Measurements from ENCODE around the gene EEF1AKMT2.

EEF1AKMT2 gene

DNA sequence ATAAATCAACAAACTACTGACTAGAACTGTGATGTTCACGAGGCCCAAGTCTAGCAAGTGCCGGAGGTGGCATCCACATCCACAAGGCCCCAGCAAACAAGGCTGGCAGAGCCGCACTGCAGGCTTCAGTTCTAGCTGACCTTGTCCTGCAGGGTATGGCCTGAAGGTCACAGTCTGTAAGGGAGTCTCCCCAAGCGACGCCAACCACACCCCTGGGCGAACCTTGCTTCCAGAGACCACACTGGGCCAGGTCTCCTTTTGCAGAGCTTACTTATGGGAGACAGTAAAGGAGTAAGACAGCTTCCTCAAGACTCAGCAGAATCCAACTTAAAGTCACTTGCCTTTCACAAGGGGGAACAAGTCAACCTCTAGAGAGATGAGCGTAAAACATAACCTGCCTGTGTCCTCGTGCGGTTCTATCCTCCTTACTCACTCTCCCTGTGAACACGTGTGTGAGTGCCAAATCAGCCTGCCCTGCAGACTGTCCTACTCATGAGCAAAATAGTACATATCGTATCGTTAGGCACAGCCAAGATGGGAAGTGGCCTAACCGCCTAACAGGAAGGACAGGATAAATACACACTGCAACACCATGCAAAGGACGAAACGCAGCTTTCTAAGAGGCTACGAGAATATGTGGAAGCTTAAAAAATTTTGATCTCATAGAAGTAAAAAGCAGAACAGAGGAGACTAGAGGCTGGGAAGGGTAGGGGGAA is 70.2 kb downstream of the EEF1AKMT2 start:
- POLR2A ChIA-PET: no interaction called here
- TF ChIP-seq, protein P1, sequence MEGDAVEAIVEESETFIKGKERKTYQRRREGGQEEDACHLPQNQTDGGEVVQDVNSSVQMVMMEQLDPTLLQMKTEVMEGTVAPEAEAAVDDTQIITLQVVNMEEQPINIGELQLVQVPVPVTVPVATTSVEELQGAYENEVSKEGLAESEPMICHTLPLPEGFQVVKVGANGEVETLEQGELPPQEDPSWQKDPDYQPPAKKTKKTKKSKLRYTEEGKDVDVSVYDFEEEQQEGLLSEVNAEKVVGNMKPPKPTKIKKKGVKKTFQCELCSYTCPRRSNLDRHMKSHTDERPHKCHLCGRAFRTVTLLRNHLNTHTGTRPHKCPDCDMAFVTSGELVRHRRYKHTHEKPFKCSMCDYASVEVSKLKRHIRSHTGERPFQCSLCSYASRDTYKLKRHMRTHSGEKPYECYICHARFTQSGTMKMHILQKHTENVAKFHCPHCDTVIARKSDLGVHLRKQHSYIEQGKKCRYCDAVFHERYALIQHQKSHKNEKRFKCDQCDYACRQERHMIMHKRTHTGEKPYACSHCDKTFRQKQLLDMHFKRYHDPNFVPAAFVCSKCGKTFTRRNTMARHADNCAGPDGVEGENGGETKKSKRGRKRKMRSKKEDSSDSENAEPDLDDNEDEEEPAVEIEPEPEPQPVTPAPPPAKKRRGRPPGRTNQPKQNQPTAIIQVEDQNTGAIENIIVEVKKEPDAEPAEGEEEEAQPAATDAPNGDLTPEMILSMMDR (IDR thresholded peaks at IDR 0.05; ENCODE audit: control extremely low read depth, extremely low read depth, low read depth, missing control alignments): no peak
- CTCF ChIA-PET: interaction anchor here (1.0 to 8.9 kb wide), 5 partner anchors 9 to 21 kb away, joined by 3 to 86 read pairs (median 13); no protein-coding TSS in a partner anchor
- DNase-seq (ENCODE audit: extremely low spot score): no peak

DNA sequence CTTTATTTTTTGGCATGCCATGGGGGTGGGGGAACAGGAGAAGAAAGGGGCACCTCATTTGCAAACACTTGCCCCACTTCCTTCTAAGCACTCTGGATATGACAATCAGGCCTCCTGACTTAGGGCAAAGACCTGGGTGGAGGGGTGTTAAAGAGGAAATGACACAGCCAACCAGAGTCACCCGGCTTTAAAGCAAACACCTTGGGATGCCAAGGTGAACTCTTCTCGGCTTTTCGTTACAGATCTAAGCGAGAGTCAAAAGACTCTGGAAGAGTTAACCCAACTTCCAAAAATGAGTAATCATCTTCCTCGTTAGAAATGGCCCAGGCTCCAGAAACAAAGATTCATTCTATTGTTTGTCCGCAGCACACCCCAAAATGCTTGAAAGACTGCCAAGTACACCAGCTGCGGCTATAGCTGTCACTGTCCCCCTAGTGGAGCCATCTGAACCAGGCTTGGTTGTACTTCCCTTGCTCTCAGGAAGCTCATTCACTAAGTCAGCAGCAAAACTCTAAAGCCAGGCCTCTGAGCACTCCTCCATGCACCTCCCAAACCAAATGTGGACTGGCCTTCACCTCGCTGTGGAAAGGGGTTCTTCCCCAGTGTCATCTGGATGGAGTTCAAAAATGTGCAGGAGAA is 72.4 kb downstream of the EEF1AKMT2 start:
- DNase-seq (ENCODE audit: extremely low spot score): peak; percentile 67
- TF ChIP-seq, protein P1 (IDR thresholded peaks at IDR 0.05; ENCODE audit: control extremely low read depth, extremely low read depth, low read depth, missing control alignments): peak; percentile 48
- ChIA-PET POLR2A (interaction anchor here (1.2 kb wide), 1 partner anchor 22 kb away, joined by 4 read pairs; no protein-coding TSS in a partner anchor), CTCF (interaction anchor here (1.0 to 8.9 kb wide), 18 partner anchors 12 to 184 kb away, joined by 3 to 86 read pairs (median 6); no protein-coding TSS in a partner anchor)

DNA sequence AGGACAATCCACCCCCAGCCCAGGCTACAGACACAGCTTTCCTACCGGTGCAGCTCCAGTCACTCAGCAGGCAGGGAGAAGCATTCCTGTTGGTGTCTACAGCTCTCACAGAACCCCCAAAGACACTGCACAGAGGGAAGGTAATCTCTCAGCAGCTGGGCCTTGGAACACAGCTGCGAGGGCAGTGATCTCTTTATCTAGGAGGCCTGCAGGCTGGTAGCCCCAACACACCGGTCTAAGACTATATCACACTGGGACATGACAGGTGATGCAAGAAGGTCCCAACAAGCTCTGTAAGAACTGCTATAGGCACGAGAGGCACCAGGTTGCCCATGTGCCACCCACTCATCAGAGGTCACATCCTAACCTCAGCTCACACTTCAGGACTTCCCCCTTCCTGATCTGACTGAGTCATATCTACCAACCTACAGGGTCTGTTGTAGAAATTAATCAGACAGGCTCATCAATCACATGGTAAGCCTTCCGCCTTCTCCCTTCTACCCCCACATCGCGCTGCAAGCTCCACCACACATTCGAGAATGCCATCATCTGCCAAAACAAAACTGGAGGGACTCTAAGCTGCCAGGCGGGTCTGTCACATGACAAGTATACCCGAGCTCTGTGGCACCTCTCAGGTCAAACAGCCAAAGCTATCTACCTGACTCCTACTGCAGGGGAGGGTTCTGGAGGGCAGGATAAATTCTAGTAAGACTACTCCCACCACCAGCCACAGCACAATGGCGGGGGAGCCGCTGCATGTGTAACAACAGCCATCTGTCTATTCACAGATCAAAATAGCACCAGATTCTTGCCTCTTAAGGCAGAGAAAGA is 73.6 kb downstream of the EEF1AKMT2 start:
- ChIA-PET POLR2A (interaction anchor here (1.2 kb wide), 1 partner anchor 23 kb away, joined by 4 read pairs; no protein-coding TSS in a partner anchor), CTCF (interaction anchor here (0.8 to 8.9 kb wide), 22 partner anchors 12 to 188 kb away, joined by 3 to 86 read pairs (median 4); no protein-coding TSS in a partner anchor)
- TF ChIP-seq, protein P1 (IDR thresholded peaks at IDR 0.05; ENCODE audit: control extremely low read depth, extremely low read depth, low read depth, missing control alignments): no peak
- DNase-seq (ENCODE audit: extremely low spot score): peak; percentile 60

DNA sequence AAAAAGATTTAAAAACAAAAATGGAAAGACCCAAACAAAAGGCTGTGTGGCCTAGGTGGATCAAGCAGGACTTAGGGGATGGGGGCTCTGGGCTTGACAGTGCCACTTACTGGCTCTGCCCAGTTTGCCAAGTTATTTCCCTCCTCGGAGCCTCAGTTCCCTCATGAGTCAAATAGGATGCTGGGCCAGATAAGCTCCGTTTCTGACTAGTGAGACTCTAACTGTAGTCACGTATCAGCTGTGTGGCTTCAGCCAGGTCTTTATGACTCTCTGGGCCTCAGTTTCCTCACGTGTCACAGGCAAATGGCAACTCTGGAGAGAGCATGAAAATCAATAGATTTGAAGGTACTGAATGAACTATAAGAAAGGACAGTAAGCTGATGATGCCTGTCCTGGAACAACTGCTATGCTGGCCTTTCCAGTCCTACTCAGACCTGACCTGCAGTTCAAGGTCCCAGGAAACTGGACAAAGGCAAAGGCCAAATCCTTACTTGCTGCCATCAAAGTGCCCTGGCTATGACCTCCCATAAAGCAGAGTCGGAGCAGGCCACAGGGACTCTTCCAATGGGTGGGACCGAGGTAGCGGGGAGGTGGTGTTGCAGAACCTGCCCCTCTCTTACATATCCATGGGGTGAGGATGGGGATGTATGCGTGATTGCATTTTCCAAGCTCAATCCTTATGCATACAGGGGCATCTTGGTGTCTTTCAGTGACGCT is 74.5 kb downstream of the EEF1AKMT2 start:
- TF ChIP-seq, protein P1 (IDR thresholded peaks at IDR 0.05; ENCODE audit: control extremely low read depth, extremely low read depth, low read depth, missing control alignments): no peak
- no peak for DNase-seq (ENCODE audit: extremely low spot score)
- POLR2A ChIA-PET: no interaction called here
- CTCF ChIA-PET: interaction anchor here (0.8 to 8.9 kb wide), 12 partner anchors 11 to 187 kb away, joined by 3 to 86 read pairs (median 8); no protein-coding TSS in a partner anchor

DNA sequence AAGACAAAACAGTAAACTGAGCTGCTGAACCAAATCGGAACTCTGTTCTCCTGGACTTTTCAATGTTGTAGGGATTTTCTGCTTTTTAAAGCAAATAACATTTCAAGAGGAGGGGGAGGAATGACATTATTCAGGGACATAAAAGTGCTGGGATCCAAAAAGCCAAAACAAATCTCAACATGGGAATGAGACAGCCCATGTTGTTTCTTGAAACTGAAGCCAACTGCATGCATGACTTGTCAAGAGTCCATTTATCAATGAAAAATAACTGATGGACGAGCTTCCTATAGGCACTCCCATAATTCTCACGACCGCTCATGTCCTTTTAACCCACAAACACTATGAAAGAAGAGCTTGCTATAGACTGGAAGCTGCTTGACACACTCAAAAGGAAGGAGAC is 75.3 kb downstream of the EEF1AKMT2 start:
- CTCF ChIA-PET: interaction anchor here (0.7 to 8.9 kb wide), 9 partner anchors 10 to 186 kb away, joined by 3 to 86 read pairs (median 9); no protein-coding TSS in a partner anchor
- POLR2A ChIA-PET: no interaction called here
- no peak for DNase-seq (ENCODE audit: extremely low spot score)
- TF ChIP-seq, protein P1 (IDR thresholded peaks at IDR 0.05; ENCODE audit: control extremely low read depth, extremely low read depth, low read depth, missing control alignments): no peak

Measured in GM10248 (cell line).